Upper lobe of left lung (tissue), 4 donors: Measurements from ENCODE around the gene PSMB7.

Experiments
- CTCF ChIP-seq, 6 experiments: fragments of 450-650 bp in 4 of 6; fragments of 200-600 bp in 2 of 6; sonication (generic) in 2 of 6; IDR thresholded peaks; one replicate each; pipeline ENCODE4 v1.5.1; 2016 to 2019; ENCODE audit warnings: antibody characterized with exemption in 6 of 6
- POLR2A ChIP-seq, 4 donors: fragments of 450-650 bp; IDR thresholded peaks; one replicate each; pipeline ENCODE4 v1.5.1; 2016 to 2017; ENCODE audit warnings: antibody characterized with exemption in 4 of 4, mild to moderate bottlenecking in 2 of 4
- POLR2AphosphoS5 ChIP-seq, 2 donors: sonication (generic); formaldehyde crosslinking; IDR thresholded peaks; one replicate each; pipeline ENCODE4 v1.5.1; 2017; ENCODE audit warnings: antibody characterized with exemption in 2 of 2

- TF ChIP-seq CTCF (IDR thresholded peaks at IDR 0.05) (no peak), POLR2AphosphoS5 (IDR thresholded peaks at IDR 0.05) (no peak), POLR2A (IDR thresholded peaks at IDR 0.05) (no peak)
These were observed 80.5 kb downstream of the PSMB7 start for GRCh38 chr9:124334568-124335319.
